ENCODE data around the gene MAGEB17. TPM values are rescaled to one million over a fixed set of nuclear protein-coding genes. Genes with fewer than 3 reads are reported as not detected.

Gene MAGEB17
- total RNA-seq = 0.26 TPM in 1 of 2 replicates, not detected in the other

DNA sequence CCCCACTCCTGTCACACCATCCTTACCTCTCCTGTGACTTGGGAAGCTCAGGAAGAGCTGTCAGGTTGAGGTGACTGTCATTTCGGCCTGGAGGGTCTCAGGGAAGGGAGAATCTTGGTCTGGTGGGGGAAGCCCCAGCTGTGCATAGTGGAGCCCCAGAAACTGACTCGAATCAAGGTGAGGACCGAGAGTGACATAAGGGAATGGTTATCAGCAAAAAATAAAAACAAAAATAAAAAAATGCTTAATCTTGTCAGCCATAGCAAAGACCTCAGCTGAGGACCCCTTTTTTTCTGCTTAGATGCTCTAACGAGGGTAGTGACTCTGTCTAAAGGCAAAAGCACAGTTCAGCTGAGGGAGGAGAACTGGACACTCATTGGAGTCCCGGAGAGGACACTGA is at the start of gene MAGEB17:
TSS of gene MAGEB17 (plus strand) at position 301 of the 400 bp plus-strand sequence. CDS start 2,902 bp downstream, outside the sequence.
- no peaks in the 10 kb centered on the region for H3K27me3 ChIP-seq (ENCODE audit: control insufficient read depth, insufficient read depth, low read length)
- H3K36me3 ChIP-seq (ENCODE audit: control insufficient read depth, insufficient read depth, low read length) = no peaks in the 10 kb centered on the region
- no peak for TF ChIP-seq CTCF (IDR thresholded peaks at IDR 0.05; ENCODE audit: insufficient read depth, low read length, severe bottlenecking)
- FAIRE-seq (no peak), DNase-seq (ENCODE audit: low read depth) (no peak)
- H3K4me3 ChIP-seq (ENCODE audit: low read depth, low read length) = no peak within 1 kb of the TSS

DNA sequence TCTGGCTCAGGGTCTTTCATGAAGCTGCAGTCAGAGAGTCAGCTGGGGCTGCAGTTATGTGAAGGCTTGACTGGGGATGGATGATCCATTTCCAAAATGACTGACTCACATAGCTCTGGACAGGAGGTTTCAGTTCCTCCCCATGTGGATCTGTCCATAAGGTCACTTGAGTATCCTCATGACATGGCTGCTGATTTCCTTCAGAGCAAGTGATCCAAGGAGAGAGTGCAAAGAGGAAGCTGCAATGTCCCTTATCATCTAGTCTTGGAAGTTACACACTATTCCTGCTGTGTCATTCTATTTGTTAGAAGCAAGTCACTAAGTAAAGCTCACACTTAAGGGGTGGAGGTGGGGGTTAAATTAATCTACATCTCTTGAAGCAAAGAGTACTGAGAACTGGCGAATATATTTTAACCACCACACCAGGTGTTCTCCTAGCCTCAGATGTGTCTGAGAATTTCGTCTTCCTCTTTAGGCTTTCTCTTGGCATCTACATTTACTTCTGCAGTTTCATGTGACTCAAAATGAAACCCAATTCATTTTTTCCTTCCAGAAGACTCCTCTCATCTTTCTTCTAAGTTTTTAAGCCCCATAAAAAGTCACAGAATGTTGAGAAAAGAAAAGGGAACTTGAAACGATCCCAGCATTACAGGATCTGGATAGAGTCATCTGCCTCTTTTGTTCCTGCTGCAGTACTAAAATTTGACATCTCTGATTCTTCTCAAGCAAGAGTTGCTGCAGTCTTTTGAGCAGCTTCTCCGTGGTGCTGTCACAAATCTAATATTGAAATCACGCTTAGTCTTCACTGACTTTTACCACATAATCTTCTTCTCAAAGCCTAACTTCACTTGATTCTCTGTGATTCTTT is 47.7 kb upstream of the MAGEB17 start:
- FAIRE-seq = no peak
- no peaks in the 10 kb centered on the region for H3K27me3 ChIP-seq (ENCODE audit: control insufficient read depth, insufficient read depth, low read length)
- no peaks in the 10 kb centered on the region for H3K36me3 ChIP-seq (ENCODE audit: control insufficient read depth, insufficient read depth, low read length)
- TF ChIP-seq CTCF (IDR thresholded peaks at IDR 0.05; ENCODE audit: insufficient read depth, low read length, severe bottlenecking) = no peak
- no peak for DNase-seq (ENCODE audit: low read depth)
- no peak overlapping the region for H3K4me3 ChIP-seq (ENCODE audit: low read depth, low read length)

DNA sequence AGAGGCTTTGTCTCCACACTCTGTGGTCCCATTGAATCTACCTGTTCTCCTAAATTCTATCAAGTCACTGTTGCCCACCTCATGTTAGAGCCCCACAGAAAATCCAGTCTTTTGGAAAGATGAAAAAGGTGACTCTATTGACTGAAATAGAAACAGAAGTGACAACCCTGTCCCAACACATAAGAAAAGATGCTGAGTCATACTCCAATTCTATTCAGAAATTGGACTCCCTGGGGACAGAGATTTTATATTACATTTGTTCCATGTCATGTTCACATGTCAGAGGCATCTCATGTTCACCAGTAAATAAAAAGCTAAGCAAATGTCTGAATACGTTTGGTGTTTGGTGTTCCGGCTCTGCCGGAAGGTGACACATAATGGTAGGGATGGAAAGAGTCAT is 46.9 kb upstream of the MAGEB17 start:
- H3K27me3 ChIP-seq (ENCODE audit: control insufficient read depth, insufficient read depth, low read length) = no peaks in the 10 kb centered on the region
- no peaks in the 10 kb centered on the region for H3K36me3 ChIP-seq (ENCODE audit: control insufficient read depth, insufficient read depth, low read length)
- FAIRE-seq (no peak), DNase-seq (ENCODE audit: low read depth) (no peak)
- H3K4me3 ChIP-seq (ENCODE audit: low read depth, low read length) = no peak overlapping the region
- no peak for TF ChIP-seq CTCF (IDR thresholded peaks at IDR 0.05; ENCODE audit: insufficient read depth, low read length, severe bottlenecking)

- Histone ChIP-seq H3K27me3 (ENCODE audit: control insufficient read depth, insufficient read depth, low read length) (no peaks in the 10 kb centered on the region), H3K36me3 (ENCODE audit: control insufficient read depth, insufficient read depth, low read length) (no peaks in the 10 kb centered on the region), H3K4me3 (ENCODE audit: low read depth, low read length) (no peak within 1 kb of the TSS)
- peak; percentile 66 for DNase-seq (ENCODE audit: low read depth)
- peak; percentile 79 for TF ChIP-seq CTCF (IDR thresholded peaks at IDR 0.05; ENCODE audit: insufficient read depth, low read length, severe bottlenecking)
- no peak for FAIRE-seq
Measured at GRCh38 chrX:16123222-16123786, 44.0 kb upstream of the MAGEB17 start, which contains the start of gene GRPR. Gene GRPR, plus strand, starts transcription at chrX:16123565. Its CDS starts 389 bp downstream, at chrX:16123954.

GRCh38 chrX:16124201-16124600 is 43.1 kb upstream of the MAGEB17 start:
- DNase-seq (ENCODE audit: low read depth) (peak; percentile 13), FAIRE-seq (no peak)
- Histone ChIP-seq H3K4me3 (ENCODE audit: low read depth, low read length) (no peak overlapping the region), H3K27me3 (ENCODE audit: control insufficient read depth, insufficient read depth, low read length) (no peaks in the 10 kb centered on the region), H3K36me3 (ENCODE audit: control insufficient read depth, insufficient read depth, low read length) (no peaks in the 10 kb centered on the region)
- TF ChIP-seq CTCF (IDR thresholded peaks at IDR 0.05; ENCODE audit: insufficient read depth, low read length, severe bottlenecking) = no peak

All from bronchial epithelial cell (primary cell).